RWPE1 (cell line): ENCODE data around the gene TCTN1.
A peak's percentile ranks its signal among the peaks of the same experiment; 100 is the strongest.

Source experiments
- CTCF ChIA-PET: fragments of 350-600 bp; sonication (Branson Sonifier 250); formaldehyde crosslinking; extraction: SDS; loops from one replicate; lab custom pipeline; 2021; lab: Yijun Ruan, JAX
- POLR2A ChIA-PET: fragments of 400-600 bp; formaldehyde crosslinking; extraction: SDS; loops from one replicate; lab custom pipeline; 2020; ENCODE audit warnings: antibody characterized with exemption; ENCODE audit not compliant: low non-redundant PET; lab: Yijun Ruan, JAX
- DNase-seq: peaks from one replicate; pipeline ENCODE4 v3.0.0; 2012; ENCODE audit warnings: low spot score
- H3K27ac ChIP-seq: fragments of 450-650 bp; 2 replicates; pipeline ENCODE4 v1.5.1; 2017
- CTCF ChIP-seq: fragments of 450-650 bp; conservative IDR thresholded peaks from 2 replicates; pipeline ENCODE4 v1.5.1; 2017; ENCODE audit warnings: low read depth, mild to moderate bottlenecking

The TCTN1 gene

GRCh38 chr12:110694330-110694901 is 80.5 kb downstream of the TCTN1 start:
- POLR2A ChIA-PET: no interaction called here
- CTCF ChIA-PET: no interaction called here
- no peak overlapping the region for H3K27ac ChIP-seq
- no peak for TF ChIP-seq CTCF
- no peak for DNase-seq

- no peak for DNase-seq
- POLR2A ChIA-PET: no interaction called here
- CTCF ChIA-PET: no interaction called here
- TF ChIP-seq CTCF: no peak
- H3K27ac ChIP-seq: no peak overlapping the region
Observed at GRCh38 chr12:110696283-110696682, 82.4 kb downstream of the TCTN1 start.

- CTCF ChIA-PET: interaction anchor here (0.7 kb wide), 1 partner anchor 100 kb away, joined by 3 read pairs; no protein-coding TSS in a partner anchor
- no peak for TF ChIP-seq CTCF
- DNase-seq: no peak
- no peak overlapping the region for H3K27ac ChIP-seq
- POLR2A ChIA-PET: no interaction called here
Observed at GRCh38 chr12:110697236-110697635, 83.3 kb downstream of the TCTN1 start.

GRCh38 chr12:110698171-110698902 is 84.4 kb downstream of the TCTN1 start:
- ChIA-PET CTCF (interaction anchor here (0.6 kb wide), 1 partner anchor 55 kb away, joined by 3 read pairs; no protein-coding TSS in a partner anchor), POLR2A (no interaction called here)
- peak; percentile 30; the same call in 1 of the 2 replicates for TF ChIP-seq CTCF
- peak; percentile 62 for DNase-seq
- no peak overlapping the region for H3K27ac ChIP-seq
